Measurements from ENCODE around the gene DOCK11.
"Not testable (repeated sequence)": the region's sequence is repeated elsewhere in the genome, so short reads cannot be mapped to it uniquely, and the experiment has no call there.

Gene DOCK11

DNA sequence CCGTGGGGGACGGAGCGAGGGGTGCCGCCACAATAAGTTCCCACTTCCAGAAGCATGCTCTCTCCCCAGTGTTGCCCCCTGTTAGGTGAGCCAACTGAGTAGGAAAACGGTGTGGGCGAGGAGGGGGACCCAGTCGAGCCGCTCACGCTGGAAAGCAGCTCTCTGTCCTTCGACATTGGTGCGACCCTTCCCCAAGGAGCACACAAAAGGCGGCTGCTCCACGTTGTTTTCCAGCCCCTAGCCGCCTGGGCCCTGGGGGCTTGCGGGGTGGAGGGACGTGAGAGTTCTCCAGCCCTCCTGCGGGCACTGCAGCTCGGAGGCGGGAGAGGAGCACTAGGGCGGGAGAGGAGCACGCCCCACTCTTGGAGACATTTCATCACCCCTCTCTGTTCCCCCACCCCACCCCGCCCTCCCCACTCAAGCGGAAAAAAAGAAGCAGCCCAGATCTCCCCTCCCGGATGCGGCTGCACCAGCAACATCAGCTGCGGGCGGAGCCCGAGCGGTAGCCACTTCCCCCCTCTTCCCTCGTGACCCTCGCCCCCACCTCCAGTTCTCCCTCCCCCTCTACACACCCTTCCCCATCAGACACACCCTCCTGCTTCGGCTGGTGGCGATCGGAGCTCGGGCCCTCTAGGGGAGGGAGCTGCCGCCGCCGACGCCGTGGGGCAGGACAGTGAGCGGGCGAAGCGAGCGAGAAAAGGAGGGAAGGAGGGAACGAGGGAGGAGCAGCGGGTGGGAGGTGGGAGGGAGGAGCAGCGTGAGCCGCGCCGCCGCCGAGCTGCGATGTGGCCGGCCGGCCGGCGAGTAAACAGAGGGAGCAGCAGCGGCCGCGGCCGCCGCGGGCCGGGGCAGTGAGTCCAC lies at the start of gene DOCK11:
Gene DOCK11 (plus strand): TSS at position 755 of the 861 bp plus-strand sequence. CDS start 157 bp downstream, outside the sequence.
- Histone ChIP-seq H3K27me3 (ENCODE audit: control insufficient read depth in 2 of 2, insufficient read depth in 2 of 2, low read length in 2 of 2) (peaks cover 0 to 2% of the 10 kb centered on the region in 2 donors), H3K9me3 (ENCODE audit: control insufficient read depth in 2 of 2, low read length in 2 of 2) (no peaks in the 10 kb centered on the region), H3K36me3 (ENCODE audit: control insufficient read depth in 2 of 2, insufficient read depth in 2 of 2, low read length in 2 of 2) (no peaks in the 10 kb centered on the region), H3K4me3 (ENCODE audit: low read length in 2 of 2) (peak within 1 kb of the TSS; percentile 60 to 77), H3K9ac (ENCODE audit: low read depth in 1 of 2, low read length in 2 of 2) (peak within 1 kb of the TSS; percentile 47 to 60), H3K4me1 (ENCODE audit: control insufficient read depth in 2 of 2, insufficient read depth in 2 of 2, low read length in 2 of 2) (peaks cover 0 to 3% of the 10 kb centered on the region in 2 donors), H3K27ac (ENCODE audit: low read depth in 2 of 2, low read length in 2 of 2) (peak within 1 kb of the TSS; percentile 58 to 76)

DNA sequence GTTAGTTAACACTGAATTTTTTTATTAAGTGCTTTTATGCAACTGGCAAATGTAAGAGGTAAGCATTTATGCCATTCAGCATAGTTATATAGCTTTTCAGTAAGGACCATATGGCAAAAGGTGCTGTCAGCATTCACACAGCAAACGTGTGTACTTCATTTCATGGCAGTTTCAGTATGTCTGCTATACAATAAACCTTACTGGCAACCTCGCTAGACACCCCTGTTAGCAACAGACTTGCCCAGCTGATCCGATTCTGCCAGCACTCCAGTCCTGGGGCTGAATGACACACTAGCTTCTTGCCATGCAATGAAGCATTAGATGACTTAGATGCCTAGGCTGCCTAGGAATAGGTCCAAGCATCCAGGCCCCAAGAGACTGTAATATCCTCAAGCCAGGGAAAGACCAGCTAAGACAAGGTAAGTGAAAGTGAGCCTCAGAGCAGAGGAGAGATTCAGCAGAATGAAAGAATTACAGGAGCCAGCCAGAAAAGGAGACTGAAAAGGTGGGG lies 47.3 kb upstream of the DOCK11 start:
- Histone ChIP-seq H3K4me1 (ENCODE audit: control insufficient read depth in 2 of 2, insufficient read depth in 2 of 2, low read length in 2 of 2) (no peaks in the 10 kb centered on the region), H3K9me3 (ENCODE audit: control insufficient read depth in 2 of 2, low read length in 2 of 2) (no peaks in the 10 kb centered on the region), H3K9ac (ENCODE audit: low read depth in 1 of 2, low read length in 2 of 2) (no peak overlapping the region), H3K4me3 (ENCODE audit: low read length in 2 of 2) (no peak overlapping the region), H3K36me3 (ENCODE audit: control insufficient read depth in 2 of 2, insufficient read depth in 2 of 2, low read length in 2 of 2) (peaks cover 0 to 3% of the 10 kb centered on the region in 2 donors), H3K27me3 (ENCODE audit: control insufficient read depth in 2 of 2, insufficient read depth in 2 of 2, low read length in 2 of 2) (no peaks in the 10 kb centered on the region), H3K27ac (ENCODE audit: low read depth in 2 of 2, low read length in 2 of 2) (no peak overlapping the region)

DNA sequence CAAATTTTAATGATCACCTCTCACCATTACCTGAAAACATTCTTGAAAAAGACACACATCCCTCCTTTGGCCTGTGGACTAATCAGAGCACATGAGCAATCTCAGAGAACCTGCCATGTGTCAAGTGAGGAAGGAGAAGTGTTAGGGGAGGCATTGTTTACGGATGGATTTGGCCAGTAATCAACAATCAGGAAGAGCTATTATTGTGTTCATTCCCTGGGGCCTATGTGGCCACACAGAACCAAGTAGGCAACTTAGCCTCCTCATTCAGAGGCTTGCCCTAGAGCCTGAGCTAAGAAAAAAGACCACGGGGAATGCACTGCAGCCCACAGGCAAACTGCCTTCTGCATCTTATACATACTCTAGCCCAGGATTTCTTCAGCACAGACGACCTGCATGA lies 40.6 kb upstream of the DOCK11 start:
- Histone ChIP-seq H3K9ac (ENCODE audit: low read depth in 1 of 2, low read length in 2 of 2) (no peak overlapping the region), H3K36me3 (ENCODE audit: control insufficient read depth in 2 of 2, insufficient read depth in 2 of 2, low read length in 2 of 2) (peaks cover 0 to 2% of the 10 kb centered on the region in 2 donors), H3K4me1 (ENCODE audit: control insufficient read depth in 2 of 2, insufficient read depth in 2 of 2, low read length in 2 of 2) (no peaks in the 10 kb centered on the region), H3K4me3 (ENCODE audit: low read length in 2 of 2) (no peak overlapping the region), H3K9me3 (ENCODE audit: control insufficient read depth in 2 of 2, low read length in 2 of 2) (no peaks in the 10 kb centered on the region), H3K27ac (ENCODE audit: low read depth in 2 of 2, low read length in 2 of 2) (no peak overlapping the region), H3K27me3 (ENCODE audit: control insufficient read depth in 2 of 2, insufficient read depth in 2 of 2, low read length in 2 of 2) (peaks cover 0 to 2% of the 10 kb centered on the region in 2 donors)

DNA sequence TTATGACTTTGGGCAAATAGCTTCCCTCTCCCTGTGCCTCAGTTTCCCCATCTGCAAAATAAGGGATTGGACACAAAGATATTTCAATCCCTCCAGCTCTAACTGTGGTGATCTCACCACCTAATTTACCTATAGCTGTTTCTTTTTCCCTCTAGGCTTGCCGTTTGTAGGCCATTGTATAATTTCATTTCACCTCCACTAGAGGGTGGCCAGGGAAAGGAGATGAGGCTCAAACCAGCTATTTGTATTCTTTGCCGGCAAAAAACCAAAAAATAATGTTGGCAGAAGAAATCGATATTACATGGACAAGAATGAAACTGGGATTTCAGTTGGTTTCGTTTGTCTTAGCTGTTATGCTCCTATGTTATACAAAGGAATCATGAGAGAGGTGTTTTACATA lies 36.1 kb upstream of the DOCK11 start:
- H3K9ac ChIP-seq (ENCODE audit: low read depth in 1 of 2, low read length in 2 of 2): no peak overlapping the region
- H3K9me3 ChIP-seq (ENCODE audit: control insufficient read depth in 2 of 2, low read length in 2 of 2): no peaks in the 10 kb centered on the region
- H3K4me1 ChIP-seq (ENCODE audit: control insufficient read depth in 2 of 2, insufficient read depth in 2 of 2, low read length in 2 of 2): no peaks in the 10 kb centered on the region
- H3K27ac ChIP-seq (ENCODE audit: low read depth in 2 of 2, low read length in 2 of 2): no peak overlapping the region
- no peaks in the 10 kb centered on the region for H3K27me3 ChIP-seq (ENCODE audit: control insufficient read depth in 2 of 2, insufficient read depth in 2 of 2, low read length in 2 of 2)
- H3K36me3 ChIP-seq (ENCODE audit: control insufficient read depth in 2 of 2, insufficient read depth in 2 of 2, low read length in 2 of 2): no peaks in the 10 kb centered on the region
- H3K4me3 ChIP-seq (ENCODE audit: low read length in 2 of 2): no peak overlapping the region

DNA sequence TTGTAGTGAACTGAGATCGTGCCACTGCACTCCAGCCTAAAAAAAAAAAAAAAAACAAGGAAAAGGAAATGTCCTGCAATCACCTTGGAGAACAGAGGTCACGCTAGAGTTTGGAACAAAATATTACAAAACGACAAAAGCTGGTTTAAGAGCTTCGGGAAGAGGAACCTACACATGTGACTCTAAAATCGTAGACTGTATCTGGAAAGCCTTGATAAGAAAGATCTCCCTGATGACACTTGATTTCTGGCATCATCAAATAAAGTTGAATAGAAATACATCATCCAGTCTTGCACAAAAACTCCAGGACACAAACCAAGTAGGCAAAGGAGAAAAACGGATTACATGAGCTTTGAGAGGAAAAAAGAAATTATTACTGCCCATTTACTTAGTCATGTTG lies 31.1 kb upstream of the DOCK11 start:
- H3K4me1 ChIP-seq (ENCODE audit: control insufficient read depth in 2 of 2, insufficient read depth in 2 of 2, low read length in 2 of 2): no peaks in the 10 kb centered on the region
- no peaks in the 10 kb centered on the region for H3K27me3 ChIP-seq (ENCODE audit: control insufficient read depth in 2 of 2, insufficient read depth in 2 of 2, low read length in 2 of 2)
- no peaks in the 10 kb centered on the region for H3K9me3 ChIP-seq (ENCODE audit: control insufficient read depth in 2 of 2, low read length in 2 of 2)
- H3K9ac ChIP-seq (ENCODE audit: low read depth in 1 of 2, low read length in 2 of 2): no peak overlapping the region
- no peak overlapping the region for H3K27ac ChIP-seq (ENCODE audit: low read depth in 2 of 2, low read length in 2 of 2)
- H3K4me3 ChIP-seq (ENCODE audit: low read length in 2 of 2): no peak overlapping the region
- H3K36me3 ChIP-seq (ENCODE audit: control insufficient read depth in 2 of 2, insufficient read depth in 2 of 2, low read length in 2 of 2): no peaks in the 10 kb centered on the region

DNA sequence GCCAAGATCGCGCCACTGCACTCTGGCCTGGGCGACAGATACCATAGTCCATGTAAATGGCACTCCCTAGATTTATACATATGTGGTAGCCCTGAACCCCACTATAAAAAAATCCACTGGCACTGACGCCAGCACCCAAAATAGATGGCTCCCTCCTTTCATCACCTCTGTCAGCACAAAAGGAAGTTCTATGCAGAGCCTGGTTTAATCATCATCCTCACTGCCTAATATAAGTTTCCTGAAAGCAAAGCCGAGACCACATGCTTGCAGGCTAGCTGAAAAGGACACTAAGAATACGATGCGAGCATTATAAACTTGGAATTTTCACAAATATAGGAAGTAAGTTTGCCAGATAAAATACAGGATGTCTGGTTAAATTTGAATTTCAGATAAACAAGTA lies 27.5 kb upstream of the DOCK11 start:
- H3K4me1 ChIP-seq (ENCODE audit: control insufficient read depth in 2 of 2, insufficient read depth in 2 of 2, low read length in 2 of 2): no peaks in the 10 kb centered on the region
- H3K9ac ChIP-seq (ENCODE audit: low read depth in 1 of 2, low read length in 2 of 2): no peak overlapping the region
- no peaks in the 10 kb centered on the region for H3K36me3 ChIP-seq (ENCODE audit: control insufficient read depth in 2 of 2, insufficient read depth in 2 of 2, low read length in 2 of 2)
- no peak overlapping the region for H3K27ac ChIP-seq (ENCODE audit: low read depth in 2 of 2, low read length in 2 of 2)
- no peaks in the 10 kb centered on the region for H3K27me3 ChIP-seq (ENCODE audit: control insufficient read depth in 2 of 2, insufficient read depth in 2 of 2, low read length in 2 of 2)
- H3K4me3 ChIP-seq (ENCODE audit: low read length in 2 of 2): no peak overlapping the region
- peaks cover 0 to 4% of the 10 kb centered on the region in 2 donors for H3K9me3 ChIP-seq (ENCODE audit: control insufficient read depth in 2 of 2, low read length in 2 of 2)

DNA sequence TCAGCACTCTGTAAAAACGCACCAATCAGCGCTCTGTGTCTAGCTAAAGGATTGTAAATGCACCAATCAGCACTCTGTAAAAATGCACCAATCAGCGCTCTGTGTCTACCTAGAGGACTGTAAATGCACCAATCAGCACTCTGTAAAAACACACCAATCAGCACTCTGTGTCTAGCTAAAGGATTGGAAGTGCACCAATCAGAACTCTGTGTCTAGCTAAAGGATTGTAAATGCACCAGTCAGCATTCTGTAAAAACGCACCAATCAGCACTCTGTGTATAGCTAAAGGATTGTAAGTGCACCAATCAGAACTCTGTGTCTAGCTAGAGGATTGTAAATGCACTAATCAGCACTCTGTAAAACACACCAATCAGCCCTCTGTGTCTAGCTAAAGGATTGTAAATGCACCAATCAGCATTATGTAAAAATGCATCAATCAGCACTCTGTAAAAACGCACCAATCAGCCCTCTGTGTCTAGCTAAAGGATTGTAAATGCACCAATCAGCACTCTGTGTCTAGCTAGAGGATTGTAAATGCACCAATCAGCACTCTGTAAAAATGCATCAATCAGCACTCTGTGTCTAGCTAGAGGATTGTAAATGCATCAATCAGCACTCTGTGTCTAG lies 24.8 kb upstream of the DOCK11 start:
- H3K36me3 ChIP-seq (ENCODE audit: control insufficient read depth in 2 of 2, insufficient read depth in 2 of 2, low read length in 2 of 2); H3K27me3 ChIP-seq (ENCODE audit: control insufficient read depth in 2 of 2, insufficient read depth in 2 of 2, low read length in 2 of 2); H3K4me1 ChIP-seq (ENCODE audit: control insufficient read depth in 2 of 2, insufficient read depth in 2 of 2, low read length in 2 of 2); H3K4me3 ChIP-seq (ENCODE audit: low read length in 2 of 2); H3K9me3 ChIP-seq (ENCODE audit: control insufficient read depth in 2 of 2, low read length in 2 of 2); H3K27ac ChIP-seq (ENCODE audit: low read depth in 2 of 2, low read length in 2 of 2); H3K9ac ChIP-seq (ENCODE audit: low read depth in 1 of 2, low read length in 2 of 2): not testable (repeated sequence)

DNA sequence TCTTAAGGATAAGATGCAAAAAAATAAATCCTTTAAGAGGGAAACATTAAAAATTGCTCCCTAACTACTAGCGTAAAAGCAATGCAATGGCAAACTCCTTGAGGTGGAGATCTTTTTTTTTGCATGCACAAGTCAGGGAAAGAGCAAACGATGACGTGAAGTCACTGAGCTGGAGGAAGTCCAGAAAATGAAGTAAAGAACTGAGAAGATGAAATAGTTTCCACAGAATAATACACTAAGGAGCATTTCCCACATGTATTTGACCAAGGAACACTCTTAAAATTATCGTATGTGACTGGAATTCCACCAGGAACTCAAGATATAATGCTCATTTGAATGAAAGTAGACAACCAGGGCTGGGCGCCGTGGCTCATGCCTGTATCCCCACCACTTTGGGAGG lies 21.0 kb upstream of the DOCK11 start:
- Histone ChIP-seq H3K27ac (ENCODE audit: low read depth in 2 of 2, low read length in 2 of 2) (no peak overlapping the region), H3K9me3 (ENCODE audit: control insufficient read depth in 2 of 2, low read length in 2 of 2) (peaks cover 0 to 4% of the 10 kb centered on the region in 2 donors), H3K27me3 (ENCODE audit: control insufficient read depth in 2 of 2, insufficient read depth in 2 of 2, low read length in 2 of 2) (no peaks in the 10 kb centered on the region), H3K4me1 (ENCODE audit: control insufficient read depth in 2 of 2, insufficient read depth in 2 of 2, low read length in 2 of 2) (no peaks in the 10 kb centered on the region), H3K9ac (ENCODE audit: low read depth in 1 of 2, low read length in 2 of 2) (no peak overlapping the region), H3K4me3 (ENCODE audit: low read length in 2 of 2) (no peak overlapping the region), H3K36me3 (ENCODE audit: control insufficient read depth in 2 of 2, insufficient read depth in 2 of 2, low read length in 2 of 2) (no peaks in the 10 kb centered on the region)

DNA sequence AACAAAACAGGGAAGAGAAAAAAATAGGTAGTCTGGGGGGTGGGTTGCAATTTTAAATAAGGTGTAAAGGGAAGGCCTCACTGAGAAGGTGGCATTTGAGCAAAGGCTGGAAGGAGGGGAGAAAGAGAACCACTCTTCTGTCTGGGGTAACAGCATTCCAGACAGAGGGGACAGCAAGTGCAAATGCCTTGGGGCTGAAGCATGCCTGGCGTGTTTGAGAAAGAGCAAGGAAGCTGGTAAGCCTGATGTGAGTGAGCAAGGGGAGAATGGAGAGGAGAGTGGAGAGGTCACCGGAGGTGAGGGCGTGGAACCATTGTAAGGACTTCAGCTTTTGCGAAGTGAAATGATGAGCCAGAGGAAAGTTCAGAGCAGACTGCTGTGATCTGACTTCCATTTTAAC lies 19.7 kb upstream of the DOCK11 start:
- H3K27me3 ChIP-seq (ENCODE audit: control insufficient read depth in 2 of 2, insufficient read depth in 2 of 2, low read length in 2 of 2): no peaks in the 10 kb centered on the region
- no peak overlapping the region for H3K9ac ChIP-seq (ENCODE audit: low read depth in 1 of 2, low read length in 2 of 2)
- H3K27ac ChIP-seq (ENCODE audit: low read depth in 2 of 2, low read length in 2 of 2): no peak overlapping the region
- no peaks in the 10 kb centered on the region for H3K4me1 ChIP-seq (ENCODE audit: control insufficient read depth in 2 of 2, insufficient read depth in 2 of 2, low read length in 2 of 2)
- H3K9me3 ChIP-seq (ENCODE audit: control insufficient read depth in 2 of 2, low read length in 2 of 2): peaks cover 0 to 1% of the 10 kb centered on the region in 2 donors
- H3K36me3 ChIP-seq (ENCODE audit: control insufficient read depth in 2 of 2, insufficient read depth in 2 of 2, low read length in 2 of 2): no peaks in the 10 kb centered on the region
- H3K4me3 ChIP-seq (ENCODE audit: low read length in 2 of 2): no peak overlapping the region

DNA sequence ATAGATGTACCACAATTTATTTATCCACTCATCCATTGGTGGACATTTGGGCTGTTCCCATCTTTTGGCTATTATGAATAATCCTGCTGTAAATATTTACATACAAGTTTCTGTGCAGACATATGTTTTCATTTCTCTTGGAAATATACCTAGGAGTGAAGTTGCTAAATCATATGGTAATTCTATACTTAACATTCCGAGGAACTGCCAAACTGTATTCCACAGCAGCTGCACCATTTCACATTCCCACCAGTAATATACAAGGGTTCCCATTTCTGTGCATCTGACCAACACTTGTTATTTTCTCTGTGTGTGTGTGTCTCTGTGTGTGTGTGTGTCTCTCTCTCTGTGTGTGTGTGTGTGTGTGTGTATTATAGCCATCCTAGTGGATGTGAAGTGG lies 15.4 kb upstream of the DOCK11 start:
- Histone ChIP-seq H3K9ac (ENCODE audit: low read depth in 1 of 2, low read length in 2 of 2) (no peak overlapping the region), H3K36me3 (ENCODE audit: control insufficient read depth in 2 of 2, insufficient read depth in 2 of 2, low read length in 2 of 2) (no peaks in the 10 kb centered on the region), H3K27ac (ENCODE audit: low read depth in 2 of 2, low read length in 2 of 2) (no peak overlapping the region), H3K27me3 (ENCODE audit: control insufficient read depth in 2 of 2, insufficient read depth in 2 of 2, low read length in 2 of 2) (no peaks in the 10 kb centered on the region), H3K4me1 (ENCODE audit: control insufficient read depth in 2 of 2, insufficient read depth in 2 of 2, low read length in 2 of 2) (no peaks in the 10 kb centered on the region), H3K9me3 (ENCODE audit: control insufficient read depth in 2 of 2, low read length in 2 of 2) (no peaks in the 10 kb centered on the region), H3K4me3 (ENCODE audit: low read length in 2 of 2) (no peak overlapping the region)

Data from mucosa of rectum (tissue), 2 donors.